Karpas-422 (cell line): Measurements from ENCODE around the gene GSC2. TPM values are rescaled to one million over a fixed set of nuclear protein-coding genes. Genes with fewer than 3 reads are reported as not detected.

ENCODE experiments used
- DNase-seq: peaks from one replicate; pipeline ENCODE4 v3.0.0-alpha.2; 2015
- H2AFZ ChIP-seq: fragments of 200-600 bp; sonication (generic); 2 replicates; pipeline ENCODE4 v1.6.1; 2014; ENCODE audit warnings: antibody characterized with exemption, low read length, mixed read lengths
- H3K27ac ChIP-seq: fragments of 200-600 bp; sonication (generic); 2 replicates; pipeline ENCODE4 v1.5.1; 2014; ENCODE audit warnings: mild to moderate bottlenecking, low read length, moderate library complexity
- H3K27me3 ChIP-seq: fragments of 200-600 bp; sonication (generic); 2 replicates; pipeline ENCODE4 v1.6.1; 2014; ENCODE audit warnings: low read length, mixed read lengths
- H3K36me3 ChIP-seq: fragments of 200-600 bp; sonication (generic); 2 replicates; pipeline ENCODE4 v1.6.1; 2014; ENCODE audit warnings: low read length, mixed read lengths; ENCODE audit not compliant: insufficient read depth
- H3K4me1 ChIP-seq: fragments of 200-600 bp; sonication (generic); 2 replicates; pipeline ENCODE4 v1.6.1; 2014; ENCODE audit warnings: mild to moderate bottlenecking, low read length, mixed read lengths
- H3K4me2 ChIP-seq: fragments of 200-600 bp; sonication (generic); 2 replicates; pipeline ENCODE4 v1.6.1; 2014; ENCODE audit warnings: low read length, low read depth, mild to moderate bottlenecking; ENCODE audit not compliant: poor library complexity, severe bottlenecking
- H3K4me3 ChIP-seq: fragments of 200-600 bp; sonication (generic); 2 replicates; pipeline ENCODE4 v1.5.1; 2014; ENCODE audit warnings: mild to moderate bottlenecking, antibody characterized with exemption, low read length, mixed read lengths
- H3K79me2 ChIP-seq: fragments of 200-600 bp; sonication (generic); 2 replicates; pipeline ENCODE4 v1.6.1; 2014; ENCODE audit warnings: mild to moderate bottlenecking, low read length, mixed read lengths
- H3K9ac ChIP-seq: fragments of 200-600 bp; sonication (generic); 2 replicates; pipeline ENCODE4 v1.6.0; 2014; ENCODE audit warnings: low read length
- H3K9me2 ChIP-seq: fragments of 200-600 bp; sonication (generic), shearing (Covaris generic); replicated peaks from 2 replicates; pipeline ENCODE4 v1.6.0; 2014; ENCODE audit warnings: mild to moderate bottlenecking, low read length, moderate library complexity; ENCODE audit not compliant: insufficient read depth
- H3K9me3 ChIP-seq: fragments of 300-700, 200-600 bp; sonication (generic); 2 replicates; pipeline ENCODE4 v1.6.1; 2014; ENCODE audit warnings: low read length, mixed read lengths
- H4K20me1 ChIP-seq: fragments of 200-600 bp; sonication (generic); 2 replicates; pipeline ENCODE4 v1.6.1; 2014; ENCODE audit warnings: mild to moderate bottlenecking, antibody characterized with exemption, low read length, low read depth; ENCODE audit not compliant: insufficient read depth
- total RNA-seq: library from RNA; depleted of rRNA; stranded (reverse); fragments of >200 nt; shearing (Covaris generic); gene quantifications from 2 replicates; pipeline ENCODE4 v1.2.3, GENCODE V29; 2014; ENCODE audit warnings: low replicate concordance; rRNA removed

The GSC2 gene, protein sequence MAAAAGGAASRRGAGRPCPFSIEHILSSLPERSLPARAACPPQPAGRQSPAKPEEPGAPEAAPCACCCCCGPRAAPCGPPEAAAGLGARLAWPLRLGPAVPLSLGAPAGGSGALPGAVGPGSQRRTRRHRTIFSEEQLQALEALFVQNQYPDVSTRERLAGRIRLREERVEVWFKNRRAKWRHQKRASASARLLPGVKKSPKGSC
- total RNA-seq: not detected in 2 replicates

DNA sequence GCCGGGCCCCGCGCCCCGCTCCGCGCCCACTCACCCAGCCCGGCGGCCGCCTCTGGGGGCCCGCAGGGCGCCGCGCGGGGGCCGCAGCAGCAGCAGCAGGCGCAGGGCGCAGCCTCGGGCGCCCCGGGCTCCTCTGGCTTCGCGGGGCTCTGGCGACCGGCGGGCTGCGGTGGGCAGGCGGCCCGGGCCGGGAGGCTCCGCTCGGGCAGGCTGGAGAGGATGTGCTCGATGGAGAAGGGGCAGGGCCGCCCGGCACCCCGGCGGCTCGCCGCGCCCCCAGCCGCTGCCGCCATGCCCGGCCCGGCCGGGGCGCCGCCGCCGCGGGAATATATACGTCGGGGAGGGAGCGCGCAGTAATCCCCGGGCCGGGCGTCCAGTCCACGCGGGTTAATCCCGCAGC is at the start of gene GSC2:
Gene GSC2, minus strand, starts transcription at position 302 of the 400 bp plus-strand sequence. Its CDS starts 9 bp downstream, at position 293.
- no peak for DNase-seq
- H3K4me1 ChIP-seq: peaks cover 4% of the 10 kb centered on the region; the same call in 1 of the 2 replicates
- H3K27me3 ChIP-seq: no peaks in the 10 kb centered on the region
- no peak within 1 kb of the TSS for H3K9ac ChIP-seq
- no peaks in the 10 kb centered on the region for H4K20me1 ChIP-seq
- H3K79me2 ChIP-seq: no peaks in the 10 kb centered on the region
- H2AFZ ChIP-seq: no peak within 1 kb of the TSS
- H3K4me2 ChIP-seq: no peak within 1 kb of the TSS
- no peaks in the 10 kb centered on the region for H3K9me3 ChIP-seq
- H3K4me3 ChIP-seq: no peak within 1 kb of the TSS
- no peak within 1 kb of the TSS for H3K27ac ChIP-seq
- H3K36me3 ChIP-seq: no peaks in the 10 kb centered on the region
- H3K9me2 ChIP-seq: no peaks in the 10 kb centered on the region

DNA sequence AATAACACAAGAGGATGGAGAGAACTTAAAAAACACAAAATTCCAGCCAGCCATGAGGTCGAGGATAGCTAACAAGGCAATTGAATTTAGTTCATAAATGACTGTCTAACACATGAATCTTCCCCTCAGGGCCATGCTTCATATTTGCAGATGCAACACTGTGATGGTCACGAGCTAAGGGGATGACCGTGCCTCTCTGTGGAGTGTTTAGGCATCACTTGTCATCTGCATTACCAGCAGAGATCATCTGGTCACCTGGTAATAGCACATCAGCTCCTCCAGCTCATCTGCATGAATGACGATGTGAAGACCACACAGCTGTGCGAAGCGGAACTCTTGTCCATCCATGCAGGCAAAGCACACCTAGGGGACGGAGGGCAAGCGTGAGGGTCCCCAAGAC is 49.4 kb upstream of the GSC2 start:
- H4K20me1 ChIP-seq: no peaks in the 10 kb centered on the region
- H3K9me2 ChIP-seq: no peaks in the 10 kb centered on the region
- no peak overlapping the region for H3K4me3 ChIP-seq
- no peaks in the 10 kb centered on the region for H3K27me3 ChIP-seq
- H3K79me2 ChIP-seq: no peaks in the 10 kb centered on the region
- DNase-seq: no peak
- no peaks in the 10 kb centered on the region; the same call in 1 of the 2 replicates for H3K36me3 ChIP-seq
- H3K4me1 ChIP-seq: no peaks in the 10 kb centered on the region
- no peak overlapping the region for H3K4me2 ChIP-seq
- H2AFZ ChIP-seq: no peak overlapping the region
- H3K27ac ChIP-seq: no peak overlapping the region
- H3K9ac ChIP-seq: no peak overlapping the region
- no peaks in the 10 kb centered on the region for H3K9me3 ChIP-seq

GRCh38 chr22:19197997-19198865 is 48.1 kb upstream of the GSC2 start:
- H2AFZ ChIP-seq: no peak overlapping the region
- no peak overlapping the region for H3K9ac ChIP-seq
- no peaks in the 10 kb centered on the region for H3K9me3 ChIP-seq
- no peaks in the 10 kb centered on the region; the same call in 1 of the 2 replicates for H3K36me3 ChIP-seq
- H3K9me2 ChIP-seq: no peaks in the 10 kb centered on the region
- no peaks in the 10 kb centered on the region for H3K27me3 ChIP-seq
- no peaks in the 10 kb centered on the region for H4K20me1 ChIP-seq
- no peak for DNase-seq
- H3K27ac ChIP-seq: no peak overlapping the region
- no peaks in the 10 kb centered on the region for H3K4me1 ChIP-seq
- H3K4me2 ChIP-seq: no peak overlapping the region
- H3K4me3 ChIP-seq: no peak overlapping the region
- no peaks in the 10 kb centered on the region for H3K79me2 ChIP-seq

- H3K4me2 ChIP-seq: no peak overlapping the region
- no peak overlapping the region for H3K9ac ChIP-seq
- no peaks in the 10 kb centered on the region for H4K20me1 ChIP-seq
- no peaks in the 10 kb centered on the region for H3K9me3 ChIP-seq
- no peaks in the 10 kb centered on the region for H3K27me3 ChIP-seq
- no peaks in the 10 kb centered on the region for H3K79me2 ChIP-seq
- H3K4me3 ChIP-seq: no peak overlapping the region
- H3K27ac ChIP-seq: no peak overlapping the region
- H2AFZ ChIP-seq: no peak overlapping the region
- no peaks in the 10 kb centered on the region for H3K9me2 ChIP-seq
- H3K36me3 ChIP-seq: no peaks in the 10 kb centered on the region; the same call in 1 of the 2 replicates
- DNase-seq: no peak
- H3K4me1 ChIP-seq: no peaks in the 10 kb centered on the region
Measured at GRCh38 chr22:19196841-19197612, 46.9 kb upstream of the GSC2 start.

GRCh38 chr22:19195796-19196731 is 46.0 kb upstream of the GSC2 start:
- Histone ChIP-seq H3K9ac (no peak overlapping the region), H3K27ac (no peak overlapping the region), H3K4me1 (no peaks in the 10 kb centered on the region), H3K9me2 (no peaks in the 10 kb centered on the region), H3K36me3 (no peaks in the 10 kb centered on the region; the same call in 1 of the 2 replicates), H2AFZ (no peak overlapping the region), H3K4me2 (no peak overlapping the region), H3K79me2 (no peaks in the 10 kb centered on the region), H3K4me3 (no peak overlapping the region), H4K20me1 (no peaks in the 10 kb centered on the region), H3K9me3 (no peaks in the 10 kb centered on the region), H3K27me3 (no peaks in the 10 kb centered on the region)
- no peak for DNase-seq

DNA sequence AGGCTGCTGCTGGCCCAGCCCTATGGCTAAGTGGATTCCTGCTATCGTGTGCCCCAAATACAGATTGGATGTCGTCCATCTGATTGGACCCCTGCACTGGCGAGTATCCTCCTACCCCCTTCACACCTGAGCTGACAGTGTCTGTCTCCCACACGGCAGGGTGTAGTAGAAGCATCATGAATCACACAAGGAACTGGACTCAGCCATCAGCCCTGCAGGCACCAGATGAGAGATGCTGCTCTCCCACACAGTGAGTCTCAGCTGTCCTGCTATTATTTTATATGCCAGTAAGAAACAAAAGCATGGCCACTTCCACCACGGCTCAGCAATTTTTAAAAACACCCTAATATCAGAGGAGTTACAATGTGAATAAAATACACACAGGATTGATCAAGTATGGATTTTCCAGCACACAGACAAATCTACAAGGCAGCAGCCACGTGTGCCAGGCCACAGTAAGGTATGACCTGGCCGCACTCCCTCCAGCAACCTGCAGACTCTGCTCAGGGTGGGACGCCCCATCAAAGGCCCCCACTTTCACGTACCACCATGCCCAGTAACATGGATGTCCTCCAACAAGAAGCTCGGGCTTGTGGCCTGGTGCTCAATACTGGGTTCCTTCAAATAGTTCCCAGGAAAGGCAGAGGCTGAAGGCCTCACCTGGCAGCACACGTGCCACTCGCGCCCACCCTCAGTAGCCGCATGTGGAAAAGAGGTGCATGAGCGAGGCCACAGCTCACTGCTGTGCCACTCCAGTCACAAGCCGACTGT is 44.9 kb upstream of the GSC2 start:
- Histone ChIP-seq H3K79me2 (no peaks in the 10 kb centered on the region), H4K20me1 (no peaks in the 10 kb centered on the region), H3K9ac (no peak overlapping the region), H3K4me2 (no peak overlapping the region), H3K36me3 (no peaks in the 10 kb centered on the region; the same call in 1 of the 2 replicates), H3K27me3 (no peaks in the 10 kb centered on the region), H3K9me2 (no peaks in the 10 kb centered on the region), H3K4me3 (no peak overlapping the region), H2AFZ (no peak overlapping the region), H3K27ac (no peak overlapping the region), H3K9me3 (no peaks in the 10 kb centered on the region), H3K4me1 (no peaks in the 10 kb centered on the region)
- DNase-seq: no peak

- no peak for DNase-seq
- H3K36me3 ChIP-seq: no peaks in the 10 kb centered on the region; the same call in 1 of the 2 replicates
- no peaks in the 10 kb centered on the region for H3K9me2 ChIP-seq
- H3K9ac ChIP-seq: no peak overlapping the region
- H2AFZ ChIP-seq: no peak overlapping the region
- H4K20me1 ChIP-seq: no peaks in the 10 kb centered on the region
- H3K27me3 ChIP-seq: no peaks in the 10 kb centered on the region
- no peak overlapping the region for H3K4me3 ChIP-seq
- H3K27ac ChIP-seq: no peak overlapping the region
- H3K4me2 ChIP-seq: no peak overlapping the region
- H3K4me1 ChIP-seq: no peaks in the 10 kb centered on the region
- H3K79me2 ChIP-seq: no peaks in the 10 kb centered on the region
- no peaks in the 10 kb centered on the region for H3K9me3 ChIP-seq
Measured at GRCh38 chr22:19193879-19194278, 43.8 kb upstream of the GSC2 start.
